HG02970 (cell line): Measurements from ENCODE around the gene PLEKHA5.
"Not testable (repeated sequence)": the region's sequence is repeated elsewhere in the genome, so short reads cannot be mapped to it uniquely, and the experiment has no call there.

Source experiments
- ATAC-seq: cut with Tn5 transposase; IDR thresholded peaks from one replicate; pipeline ENCODE4 v1.9.1; 2021; ENCODE audit warnings: mild to moderate bottlenecking, moderate library complexity, moderate number of reproducible peaks; ENCODE audit not compliant: unreplicated experiment, low FRiP score

Gene PLEKHA5

DNA sequence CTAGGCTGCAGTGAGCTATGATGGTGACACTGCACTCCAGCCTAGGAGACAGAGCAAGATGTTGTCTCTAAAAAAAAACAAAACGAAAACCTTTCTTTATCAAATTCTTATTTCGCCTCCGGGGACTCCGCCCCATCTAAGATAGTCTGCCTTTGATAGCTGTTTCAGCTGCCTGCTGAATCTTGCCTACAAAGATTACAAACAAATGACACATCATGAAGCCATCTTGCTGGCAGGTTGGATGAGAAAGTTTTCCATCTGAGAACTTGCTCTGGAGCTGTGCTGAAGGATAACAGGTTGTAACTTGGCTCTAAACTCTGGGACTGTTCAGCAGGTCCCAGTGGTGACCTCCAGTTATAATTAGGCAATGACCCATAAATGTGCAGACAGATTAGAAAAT lies 268.0 kb downstream of the PLEKHA5 start:
- ATAC-seq, result no peak

DNA sequence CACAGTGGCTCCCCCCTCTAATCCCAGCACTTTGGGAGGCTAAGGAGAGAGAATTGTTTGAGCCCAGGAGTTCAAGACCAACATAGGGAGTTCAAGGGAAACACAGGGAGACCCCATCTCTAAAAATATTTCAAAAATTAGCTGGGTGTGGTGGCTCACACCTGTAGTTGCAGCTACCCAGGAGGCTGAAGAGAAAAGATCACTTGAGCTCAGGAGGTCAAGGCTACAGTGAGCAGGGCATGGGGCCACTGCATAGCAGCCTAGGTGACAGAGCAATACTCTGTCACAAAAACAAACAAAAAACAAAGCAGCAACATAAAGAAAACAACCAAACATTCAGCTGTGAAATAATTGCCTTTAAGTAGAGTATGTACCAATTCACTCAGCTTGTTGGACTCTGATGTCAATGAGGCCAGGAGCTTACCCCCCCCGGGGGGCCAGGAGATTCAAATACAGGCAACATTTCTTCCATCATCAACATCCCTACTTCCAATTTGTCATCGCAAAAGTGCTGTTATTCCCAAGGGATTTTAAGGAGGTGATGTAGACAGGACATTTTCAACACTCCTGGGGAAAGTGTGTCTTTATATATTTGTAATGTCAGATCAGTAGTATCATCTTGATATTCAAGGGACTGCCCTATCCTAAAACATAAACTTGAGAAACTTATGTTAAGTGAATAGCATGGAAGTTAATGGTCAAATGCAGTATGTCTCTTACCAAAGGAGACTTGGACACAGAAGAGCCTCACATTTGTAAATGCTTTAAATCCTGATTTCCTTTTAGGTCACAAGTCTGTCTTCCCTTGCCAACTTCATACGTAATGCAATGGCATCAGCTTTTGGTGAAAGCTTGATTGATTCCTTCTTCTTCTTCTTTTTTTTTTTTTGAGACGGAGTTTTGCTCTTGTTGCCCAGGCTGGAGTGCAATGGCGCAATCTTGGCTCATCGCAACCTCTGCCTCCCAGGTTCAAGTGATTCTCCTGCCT lies 269.1 kb downstream of the PLEKHA5 start:
- no peak for ATAC-seq

DNA sequence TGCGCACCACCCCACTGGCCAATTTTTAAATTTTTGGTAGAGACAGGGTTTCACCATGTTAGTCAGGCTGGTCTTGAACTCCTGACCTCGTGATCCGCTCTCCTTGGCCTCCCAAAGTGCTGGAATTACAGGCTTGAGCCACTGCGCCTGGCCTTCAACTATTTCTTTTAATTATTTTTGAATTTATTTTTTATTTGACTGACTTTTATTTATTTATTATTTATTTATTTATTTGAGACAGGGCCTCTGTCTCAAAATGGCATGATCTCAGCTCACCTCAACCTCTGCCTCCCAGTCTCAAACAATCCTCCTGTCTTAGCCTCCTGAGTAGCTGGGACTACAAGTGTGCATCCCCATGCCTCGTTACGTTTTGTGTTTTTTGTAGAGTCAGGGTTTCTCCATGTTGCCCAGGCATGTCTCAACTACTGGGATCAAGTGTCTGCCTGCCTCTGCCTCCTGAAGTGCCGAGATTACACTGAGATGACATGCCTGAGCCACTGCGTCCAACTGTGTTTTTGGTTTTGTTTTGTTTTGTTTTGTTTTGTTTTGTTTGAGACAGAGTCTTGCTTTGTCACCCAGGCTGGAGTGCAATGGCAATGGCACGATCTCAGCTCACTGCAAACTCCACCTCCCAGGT lies 271.2 kb downstream of the PLEKHA5 start:
- not testable (repeated sequence) for ATAC-seq

GRCh38 chr12:19402211-19402610 lies 272.7 kb downstream of the PLEKHA5 start:
- ATAC-seq, result no peak

DNA sequence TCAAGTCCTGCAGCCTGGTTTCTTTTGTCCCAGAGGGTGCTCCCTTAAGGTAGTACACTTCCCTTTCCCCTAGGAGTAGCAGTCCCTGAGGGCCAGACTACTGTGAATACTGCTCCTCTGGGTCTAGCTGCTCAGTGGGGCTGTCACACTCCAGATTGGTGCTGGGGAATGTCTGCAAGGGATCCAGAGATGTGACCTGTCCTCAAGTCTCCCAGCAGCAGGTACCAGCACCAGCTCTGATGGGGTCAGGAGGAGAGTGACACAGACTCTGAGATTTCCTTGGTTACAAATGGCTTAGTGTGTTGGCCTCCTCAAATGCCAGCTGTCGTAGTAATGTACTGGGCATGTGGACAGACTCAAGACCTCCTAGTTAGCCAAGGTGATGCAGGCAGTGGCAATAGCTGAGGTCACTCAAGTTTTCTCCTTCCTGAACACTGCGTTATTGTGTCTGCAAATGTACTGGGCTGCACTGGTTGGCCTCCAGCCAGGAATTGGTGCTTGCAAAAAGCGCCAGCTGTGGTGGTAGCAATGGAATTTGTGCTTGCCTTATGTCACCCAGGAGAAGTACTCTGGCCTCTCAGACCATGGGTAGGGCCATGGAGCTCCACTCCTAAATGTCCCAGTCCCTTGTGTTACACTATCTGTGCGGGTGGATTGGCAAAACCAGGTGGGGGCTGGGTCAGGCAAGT lies 273.4 kb downstream of the PLEKHA5 start:
- ATAC-seq, result no peak

DNA sequence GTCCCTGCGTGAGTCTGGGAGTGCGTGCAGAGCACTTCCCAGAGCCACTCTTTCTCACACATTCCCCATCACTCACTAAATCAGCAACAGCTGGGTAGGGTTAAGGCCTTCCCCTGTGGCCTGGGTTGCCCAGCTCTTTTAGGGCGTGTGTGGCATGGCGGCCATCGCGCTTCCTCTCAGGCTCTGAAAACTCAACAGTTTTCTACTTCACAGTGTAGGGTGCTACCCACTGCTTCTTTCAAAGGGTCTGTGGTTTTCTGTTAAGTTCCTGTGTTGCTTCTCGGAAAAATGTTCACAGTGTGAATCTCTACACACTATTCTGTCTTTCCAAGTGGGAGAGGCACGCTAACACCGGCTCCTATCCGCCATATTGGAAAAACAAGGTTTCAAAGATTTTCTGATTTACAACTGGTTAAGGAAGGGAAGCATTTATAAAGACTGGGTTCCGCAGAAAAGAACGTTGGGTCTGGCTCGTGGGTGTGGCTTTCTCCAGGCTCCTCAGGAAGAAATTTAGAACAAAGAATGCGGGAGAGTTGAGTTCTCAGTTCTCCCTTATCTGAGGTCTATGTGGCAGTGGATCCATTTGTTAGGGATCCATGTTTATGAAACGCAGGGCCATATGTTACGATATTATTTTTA lies 274.8 kb downstream of the PLEKHA5 start:
- no peak for ATAC-seq

DNA sequence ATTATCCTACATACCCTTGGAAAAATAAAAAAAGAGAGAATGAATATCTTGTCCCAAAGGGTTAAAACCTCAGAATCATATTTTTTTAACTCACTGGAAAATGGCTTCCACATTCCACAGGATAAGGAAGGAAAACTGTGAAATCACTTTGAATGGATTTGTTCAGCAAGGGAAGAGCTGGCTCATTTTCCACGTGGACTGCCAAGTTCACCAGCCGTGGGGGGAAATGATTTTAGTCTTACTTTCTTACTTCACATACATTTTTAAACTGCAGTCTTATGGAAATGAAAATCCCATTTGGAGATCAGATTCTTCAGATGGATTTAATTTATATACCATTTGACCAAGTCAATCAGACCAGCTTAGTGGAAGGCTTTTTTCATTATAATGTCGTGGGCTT lies 279.8 kb downstream of the PLEKHA5 start:
- no peak for ATAC-seq

DNA sequence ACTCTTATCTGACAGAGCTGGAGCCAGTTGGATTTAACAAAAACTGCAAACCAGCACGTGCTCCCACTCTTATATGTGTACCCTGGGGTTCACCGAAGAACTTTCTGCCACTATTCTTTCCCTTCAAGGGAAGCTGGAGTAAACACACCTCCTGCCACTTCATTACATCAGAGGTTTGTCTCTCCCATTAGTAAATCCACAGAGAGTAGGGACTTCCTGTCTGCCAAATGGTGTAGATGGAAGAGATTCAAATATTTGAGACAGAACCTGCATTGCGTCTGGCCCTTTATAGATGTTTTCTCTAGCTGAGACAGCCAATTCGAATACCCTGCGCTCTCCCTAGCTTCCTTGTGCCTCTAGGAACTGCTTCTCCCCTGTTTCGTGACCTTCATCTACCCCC lies 280.7 kb downstream of the PLEKHA5 start:
- ATAC-seq, result no peak

- ATAC-seq, result no peak
Measured at GRCh38 chr12:19410629-19411185, 281.2 kb downstream of the PLEKHA5 start.

- no peak for ATAC-seq
Measured at GRCh38 chr12:19411234-19412204, 282.0 kb downstream of the PLEKHA5 start.

DNA sequence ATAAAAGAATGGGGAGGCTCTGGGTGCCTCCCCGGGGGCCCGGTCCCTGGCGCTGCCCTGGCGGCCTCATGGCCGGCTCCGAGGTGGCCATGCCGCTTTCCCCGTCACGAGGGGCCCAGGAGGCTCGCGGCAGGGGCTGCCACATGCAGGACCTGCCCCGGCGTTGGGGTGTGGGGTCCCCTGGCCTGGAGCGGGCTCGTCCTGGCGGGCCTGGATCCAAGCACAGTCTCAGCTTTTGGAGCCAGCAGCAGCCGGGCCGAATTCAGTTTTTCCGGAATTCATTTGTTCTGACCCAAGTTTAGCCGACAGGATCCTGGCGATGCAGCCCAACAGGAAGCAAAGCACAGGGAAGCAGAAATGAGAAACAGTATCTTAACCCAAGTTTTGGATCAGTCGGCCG lies 283.3 kb downstream of the PLEKHA5 start:
- no peak for ATAC-seq

DNA sequence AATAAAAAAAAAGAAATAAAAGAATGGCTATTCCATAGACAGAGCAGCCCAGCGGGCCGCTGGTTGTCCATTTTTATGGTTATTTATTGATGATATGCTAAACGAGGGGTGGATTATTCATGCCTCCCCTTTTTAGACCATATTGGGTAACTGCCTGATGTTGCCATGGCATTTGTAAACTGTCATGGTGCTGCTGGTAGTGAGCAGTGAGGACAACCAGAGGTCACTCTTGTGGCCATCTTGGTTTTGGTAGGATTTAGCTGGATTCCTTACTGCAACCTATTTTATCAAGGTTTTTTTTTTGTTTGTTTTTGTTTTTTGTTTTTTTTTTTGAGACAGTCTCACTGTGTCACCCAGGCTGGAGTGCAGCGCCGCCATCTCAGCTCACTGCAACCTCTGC lies 284.0 kb downstream of the PLEKHA5 start:
- ATAC-seq, result not testable (repeated sequence)

DNA sequence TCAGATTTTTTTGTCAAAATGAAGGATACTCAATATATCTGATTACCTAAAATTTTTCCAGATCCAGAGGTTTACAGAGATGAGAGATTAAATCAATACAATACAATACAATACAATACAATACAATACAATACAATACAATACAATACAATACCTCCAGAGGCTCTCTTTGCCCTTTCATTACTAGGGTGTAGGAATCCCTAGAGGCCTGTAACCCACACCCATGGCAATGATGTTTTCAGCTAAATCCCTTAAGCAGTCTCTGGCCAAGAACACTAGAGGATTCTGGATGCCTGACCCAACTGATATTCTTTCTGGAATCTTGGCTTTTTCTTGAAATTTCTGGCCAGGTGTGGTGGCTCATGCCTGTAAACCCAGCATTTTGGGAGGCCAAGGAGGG lies 286.0 kb downstream of the PLEKHA5 start:
- no peak for ATAC-seq

DNA sequence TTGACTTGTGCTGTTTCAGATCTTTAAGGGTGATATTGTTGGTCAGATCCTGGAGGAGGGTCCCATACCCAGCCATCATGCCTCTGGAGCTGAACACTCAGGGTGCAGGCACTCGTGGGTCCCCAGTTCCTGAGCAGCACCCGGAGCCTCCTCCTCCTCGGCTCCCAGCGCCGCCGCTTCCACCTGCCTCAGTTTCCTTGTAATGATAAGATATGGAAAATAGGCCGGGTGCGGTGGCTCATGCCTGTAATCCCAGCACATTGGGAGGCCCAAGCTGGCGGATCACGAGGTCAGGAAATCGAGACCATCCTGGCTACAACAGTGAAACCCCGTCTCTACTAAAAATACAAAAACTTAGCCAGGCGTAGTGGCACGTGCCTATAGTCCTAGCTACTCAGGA lies 289.6 kb downstream of the PLEKHA5 start:
- no peak for ATAC-seq

- ATAC-seq, result no peak
Measured at GRCh38 chr12:19421503-19422282, 292.2 kb downstream of the PLEKHA5 start.

DNA sequence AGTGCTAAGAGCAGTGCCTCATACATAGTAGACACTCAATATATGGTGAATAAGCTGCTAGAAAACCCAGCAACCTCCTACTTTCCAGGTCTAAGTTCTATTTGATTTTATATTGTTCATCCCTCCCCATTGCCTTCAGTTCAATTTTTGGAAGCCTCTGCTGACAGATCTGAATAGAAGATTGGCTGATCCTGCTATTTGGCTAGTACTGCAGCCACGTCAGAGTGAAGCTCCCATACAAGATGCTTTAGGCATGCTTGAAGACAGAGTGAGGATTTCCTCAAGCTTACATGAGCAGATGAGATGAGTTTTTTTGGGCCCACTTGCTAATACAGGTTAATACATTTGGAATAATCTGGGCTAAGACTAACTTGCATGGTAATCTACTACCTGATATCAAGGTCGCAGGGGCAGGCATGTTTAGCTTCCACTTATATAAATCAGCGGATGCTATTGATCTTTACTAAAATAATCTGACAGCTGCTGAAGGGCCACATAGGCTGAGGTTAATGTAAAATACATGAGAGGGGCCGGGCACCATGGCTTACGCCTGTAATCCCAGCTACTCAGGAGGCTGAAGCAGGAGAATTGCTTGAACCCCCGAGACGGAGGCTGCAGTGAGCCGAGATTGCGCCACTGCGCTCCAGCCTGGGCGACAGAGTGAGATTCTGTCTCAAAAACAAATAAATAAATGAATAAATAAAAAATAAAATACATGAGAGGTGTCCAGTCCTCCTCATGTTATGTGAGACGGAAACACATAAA lies 293.8 kb downstream of the PLEKHA5 start:
- ATAC-seq, result no peak
